GM19452 (cell line): ENCODE measurements around the gene SH2D3C.

ENCODE experiments used
- ATAC-seq: cut with Tn5 transposase; IDR thresholded peaks from one replicate; pipeline ENCODE4 v1.9.1; 2021; ENCODE audit not compliant: unreplicated experiment

The SH2D3C gene

GRCh38 chr9:127742435-127743088, 35.9 kb downstream of the SH2D3C start:
- no peak for ATAC-seq

- ATAC-seq, result no peak
These were observed 36.5 kb downstream of the SH2D3C start for GRCh38 chr9:127741831-127742434.

- ATAC-seq, result no peak
These were observed 38.7 kb downstream of the SH2D3C start for GRCh38 chr9:127739614-127740330.

GRCh38 chr9:127738666-127739065, 39.8 kb downstream of the SH2D3C start:
- ATAC-seq, result no peak

GRCh38 chr9:127735530-127736185, 42.8 kb downstream of the SH2D3C start:
- ATAC-seq, result peak; percentile 8

GRCh38 chr9:127734747-127735529, 43.5 kb downstream of the SH2D3C start, which contains the start of gene TOR2A:
TOR2A (minus strand) TSS chr9:127735294; CDS start chr9:127735270, 24 bp downstream.
- ATAC-seq, result peak; percentile 80

GRCh38 chr9:127734247-127734746, 44.2 kb downstream of the SH2D3C start:
- no peak for ATAC-seq

GRCh38 chr9:127733614-127734013, 44.9 kb downstream of the SH2D3C start:
- no peak for ATAC-seq

- no peak for ATAC-seq
These were observed 46.0 kb downstream of the SH2D3C start for GRCh38 chr9:127732444-127732843.

- no peak for ATAC-seq
These were observed 46.5 kb downstream of the SH2D3C start for GRCh38 chr9:127731938-127732337.

- no peak for ATAC-seq
These were observed 47.6 kb downstream of the SH2D3C start for GRCh38 chr9:127730799-127731410.

- no peak for ATAC-seq
These were observed 48.2 kb downstream of the SH2D3C start for GRCh38 chr9:127730262-127730661.

- no peak for ATAC-seq
These were observed 48.8 kb downstream of the SH2D3C start for GRCh38 chr9:127729522-127730256.

- no peak for ATAC-seq
These were observed 49.7 kb downstream of the SH2D3C start for GRCh38 chr9:127728808-127729207.

GRCh38 chr9:127726871-127727270, 51.6 kb downstream of the SH2D3C start:
- ATAC-seq, result no peak

- no peak for ATAC-seq
These were observed 54.5 kb downstream of the SH2D3C start for GRCh38 chr9:127724012-127724411.

GRCh38 chr9:127723444-127723843, 55.0 kb downstream of the SH2D3C start:
- no peak for ATAC-seq

GRCh38 chr9:127723013-127723412, 55.5 kb downstream of the SH2D3C start:
- no peak for ATAC-seq

- ATAC-seq, result no peak
These were observed 56.3 kb downstream of the SH2D3C start for GRCh38 chr9:127722055-127722745.
